Measurements from ENCODE around the gene STX2.
"Not testable (repeated sequence)": the region's sequence is repeated elsewhere in the genome, so short reads cannot be mapped to it uniquely, and the experiment has no call there.

STX2 gene

DNA sequence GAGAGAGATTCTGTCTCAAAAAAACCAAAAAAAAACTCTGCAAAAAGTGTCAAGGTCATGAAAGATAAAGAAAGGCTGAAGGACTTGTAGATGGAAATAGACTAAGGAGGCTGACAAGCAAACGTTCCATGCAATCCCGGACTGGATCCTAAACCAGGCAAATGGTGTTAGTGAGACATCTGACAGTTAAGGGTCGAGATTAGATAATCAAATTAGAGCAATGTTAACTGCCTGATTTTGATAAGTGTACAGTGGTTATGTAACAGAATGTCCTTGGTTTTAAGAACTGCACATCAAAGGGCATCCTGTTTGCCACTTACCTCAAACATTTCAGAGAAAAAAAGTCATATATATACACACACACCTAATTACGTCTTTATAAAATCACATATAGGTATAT, 29.4 kb upstream of the STX2 start:
- DNase-seq, result no peak

DNA sequence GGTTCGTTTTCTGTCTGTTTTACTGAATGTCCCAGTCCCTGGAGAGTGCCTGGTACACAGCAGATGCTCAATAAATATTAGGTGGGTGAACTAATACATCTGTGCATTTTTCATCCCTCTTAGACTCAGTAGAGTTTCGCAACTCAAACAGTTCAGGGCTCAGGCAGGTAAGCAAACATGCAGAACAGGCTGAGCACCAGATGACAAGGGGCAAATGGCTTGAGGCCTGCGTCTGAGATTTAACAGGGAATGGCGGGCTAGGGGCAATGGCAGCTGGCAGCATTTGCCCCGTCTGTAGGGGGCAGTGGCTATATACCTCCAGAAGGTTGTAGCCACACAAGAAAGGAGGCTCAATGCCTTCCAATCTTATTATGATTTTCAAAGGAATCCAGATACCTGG, 24.2 kb upstream of the STX2 start:
- no peak for DNase-seq

DNA sequence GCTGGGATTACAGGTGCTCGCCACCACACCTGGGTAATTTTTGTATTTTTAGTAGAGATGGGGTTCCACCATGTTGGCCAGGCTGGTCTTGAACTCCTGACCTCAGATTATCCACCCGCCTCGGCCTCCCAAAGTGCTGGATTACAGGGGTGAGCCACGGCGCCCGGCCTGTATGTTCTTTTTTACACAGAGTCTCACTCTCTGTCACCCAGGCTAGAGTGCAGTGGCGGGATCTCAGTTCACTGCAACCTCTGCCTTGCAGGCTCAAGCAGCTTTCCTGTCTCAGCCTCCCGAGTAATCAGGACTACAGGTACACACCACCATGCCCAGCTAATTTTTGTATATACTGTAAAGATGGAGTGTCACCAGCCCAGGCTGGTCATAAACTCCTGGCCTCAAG, 23.7 kb upstream of the STX2 start:
- not testable (repeated sequence) for DNase-seq

DNA sequence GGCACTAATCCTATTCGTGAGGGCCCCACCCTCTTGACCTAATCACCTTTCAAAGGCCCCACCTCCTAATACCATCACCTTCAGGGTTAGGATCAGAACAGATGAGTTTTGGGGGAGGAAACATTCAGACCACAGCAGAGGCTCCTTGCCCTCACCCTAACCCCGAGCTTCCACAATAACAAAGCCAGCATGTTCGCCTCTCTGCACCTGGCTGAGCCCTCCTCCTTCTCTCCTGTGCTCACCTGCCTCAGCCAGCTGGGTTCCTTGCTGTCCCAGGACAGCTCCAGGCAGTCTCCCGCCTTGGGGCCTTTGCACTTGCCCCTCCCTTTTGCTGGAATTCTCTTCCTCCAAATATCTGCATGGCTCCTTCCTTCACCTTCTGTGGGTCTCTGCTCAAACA, 23.1 kb upstream of the STX2 start:
- DNase-seq, result no peak

DNA sequence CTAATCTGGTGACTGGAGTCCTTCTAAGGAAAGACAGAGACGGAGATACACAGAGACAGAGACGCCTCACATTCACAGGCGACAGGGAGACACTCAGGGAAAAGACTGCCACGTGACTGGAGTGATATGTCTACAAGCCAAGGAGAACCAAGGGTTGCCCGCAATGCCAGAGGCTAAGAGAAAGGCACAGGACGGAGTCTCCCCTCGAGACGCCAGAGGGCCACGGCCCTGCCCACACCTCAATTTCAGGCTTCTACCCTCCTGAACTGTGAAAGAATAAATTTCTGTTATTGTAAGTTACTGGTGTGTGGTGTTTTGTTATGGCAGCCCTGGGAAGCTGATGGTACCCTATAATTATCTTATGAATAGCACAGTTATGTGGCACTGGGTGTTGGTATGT, 21.3 kb upstream of the STX2 start:
- no peak for DNase-seq

DNA sequence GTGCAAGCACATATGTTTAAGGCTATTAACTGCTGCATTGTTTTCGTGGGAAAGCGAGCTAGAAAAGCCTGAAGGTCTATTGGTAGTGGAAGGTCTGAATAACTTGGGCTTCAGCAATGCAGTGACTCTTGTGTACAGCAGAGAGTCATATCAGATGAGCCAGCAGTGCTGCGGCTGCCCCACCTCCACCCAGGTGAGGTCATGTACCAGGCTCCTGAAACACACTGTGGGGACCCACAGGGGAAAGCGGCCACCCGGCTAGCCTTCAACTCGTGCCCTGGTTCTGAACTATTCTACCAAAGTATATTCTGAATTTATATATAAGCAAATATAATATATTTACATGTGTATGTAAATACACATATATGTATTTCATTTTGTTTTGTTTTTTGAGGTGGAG, 20.1 kb upstream of the STX2 start:
- DNase-seq, result no peak

DNA sequence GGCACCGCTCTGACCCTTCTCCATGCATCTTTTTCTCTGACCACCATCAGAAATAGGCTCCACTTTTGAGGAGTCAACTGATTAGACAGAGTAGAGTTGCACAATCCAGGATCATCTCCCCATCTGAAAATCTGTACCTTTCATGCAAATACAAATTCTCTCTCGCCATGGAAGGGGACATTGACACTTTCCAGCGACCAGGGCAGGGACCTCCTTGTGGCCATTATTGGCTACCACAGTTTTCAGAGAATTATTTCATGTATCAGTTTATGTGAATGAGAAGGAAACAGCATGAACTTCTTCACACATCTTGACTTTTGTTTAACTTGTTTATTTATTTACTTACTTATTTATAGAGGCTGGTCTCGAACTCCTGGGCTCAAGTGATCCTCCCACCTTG, 19.0 kb upstream of the STX2 start:
- DNase-seq, result no peak

DNA sequence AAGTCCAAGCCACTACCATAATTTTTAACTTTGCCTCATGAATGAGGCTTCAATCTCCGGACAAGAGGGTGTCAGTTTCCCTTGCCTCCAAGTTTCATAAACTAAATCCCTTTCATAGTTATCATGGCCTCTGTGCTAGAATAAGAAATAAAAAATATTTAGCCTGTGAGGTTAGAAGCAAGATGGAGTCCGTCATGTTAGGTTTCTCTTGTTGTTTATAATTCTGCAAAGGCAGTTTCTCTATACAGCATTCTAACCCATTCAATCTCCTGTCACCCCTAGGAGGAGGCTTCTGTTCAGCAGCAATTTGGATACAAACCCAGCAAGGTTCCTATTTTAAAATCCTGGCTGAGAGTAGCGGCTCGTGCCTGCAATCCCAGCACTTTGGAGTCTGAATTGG, 17.0 kb upstream of the STX2 start:
- no peak for DNase-seq

DNA sequence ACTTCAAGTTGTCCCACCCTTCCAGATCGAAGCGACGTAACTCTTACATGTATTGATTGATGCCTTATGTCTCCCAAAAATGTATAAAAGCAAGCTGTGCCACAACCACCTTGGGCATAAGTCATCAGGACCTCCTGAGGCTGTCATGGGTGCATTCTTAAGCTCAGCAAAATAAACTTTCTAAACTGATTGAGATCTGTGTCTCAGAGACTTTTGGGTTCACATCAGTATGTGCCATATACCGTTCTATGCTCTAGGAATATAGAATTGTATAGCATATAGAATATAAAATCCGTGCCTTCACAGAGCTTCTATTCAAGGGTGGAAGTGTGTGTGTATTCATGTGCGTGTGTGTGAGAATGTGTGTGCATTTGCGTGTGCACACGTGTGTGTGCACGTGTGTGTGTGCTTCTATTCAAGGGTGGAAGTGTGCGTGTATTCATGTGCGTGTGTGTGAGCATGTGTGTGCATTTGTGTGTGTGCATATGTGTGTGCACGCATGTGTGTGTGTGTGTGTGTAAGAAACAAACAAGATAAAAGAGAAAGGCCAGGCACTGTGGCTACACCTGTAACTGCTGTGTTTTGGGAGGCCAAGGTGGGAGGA, 11.5 kb upstream of the STX2 start:
- DNase-seq, result no peak

DNA sequence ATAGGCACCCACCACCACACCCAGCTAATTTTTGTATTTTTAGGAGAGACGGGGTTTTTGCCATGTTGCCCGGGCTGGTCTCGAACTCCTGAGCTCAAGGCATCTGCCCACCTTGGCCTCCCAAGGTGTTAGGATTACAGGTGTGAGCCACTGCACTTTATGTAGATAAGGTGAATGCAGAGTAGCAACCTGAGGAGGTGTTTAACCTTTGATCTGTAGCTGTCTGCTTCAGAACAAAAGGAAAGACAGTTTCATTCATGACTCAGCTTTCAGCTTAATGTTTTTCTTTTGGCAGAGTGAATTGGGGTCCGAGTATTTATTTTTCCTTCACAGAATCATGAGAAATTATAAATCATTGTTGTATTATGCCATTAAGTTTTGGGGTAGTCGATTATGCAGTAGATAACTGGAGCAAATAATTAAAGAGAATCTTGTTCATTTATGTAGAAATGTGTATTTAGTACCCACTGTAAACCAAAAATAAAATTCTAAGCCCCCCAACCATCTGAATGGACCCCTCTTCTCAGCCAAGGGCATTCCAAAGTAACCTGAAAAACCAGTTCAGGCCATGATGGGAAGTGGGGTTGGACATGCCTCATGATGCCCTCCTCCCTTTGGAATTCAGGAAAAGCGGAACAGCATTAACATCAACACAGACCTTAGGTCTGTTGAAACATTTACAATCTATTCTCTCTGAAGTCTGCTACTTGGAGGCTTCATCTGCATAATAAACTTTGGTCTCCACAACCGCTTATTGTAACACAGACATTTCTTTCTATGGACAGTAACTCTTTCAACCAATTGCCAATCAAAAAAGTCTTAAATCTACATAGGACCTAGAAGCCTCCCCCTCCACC, 10.7 kb upstream of the STX2 start:
- no peak for DNase-seq

DNA sequence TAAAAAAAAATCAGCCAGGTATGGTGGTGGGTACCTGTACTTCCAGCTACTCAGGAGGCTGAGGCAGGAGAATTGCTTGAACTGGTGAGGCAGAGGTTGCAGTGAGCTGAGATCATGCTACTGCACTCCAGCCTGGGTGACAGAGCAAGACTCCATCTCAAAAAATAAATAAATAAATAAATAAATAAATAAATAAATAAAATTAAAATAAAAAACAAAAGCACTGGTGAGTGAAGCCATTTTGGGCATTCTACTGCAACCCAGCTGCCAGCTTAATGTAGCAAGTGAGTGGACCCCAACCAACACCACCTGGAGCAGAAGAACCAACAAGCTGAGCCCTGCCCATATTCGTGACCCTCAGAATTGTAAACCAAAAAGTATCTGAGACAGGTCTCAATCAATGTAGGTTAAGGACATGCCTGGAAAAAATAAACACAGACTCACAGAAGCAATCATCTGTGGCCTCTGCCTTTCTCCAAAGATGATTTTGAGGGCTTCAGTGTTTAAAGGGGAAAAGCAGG, 9.8 kb upstream of the STX2 start:
- not testable (repeated sequence) for DNase-seq

DNA sequence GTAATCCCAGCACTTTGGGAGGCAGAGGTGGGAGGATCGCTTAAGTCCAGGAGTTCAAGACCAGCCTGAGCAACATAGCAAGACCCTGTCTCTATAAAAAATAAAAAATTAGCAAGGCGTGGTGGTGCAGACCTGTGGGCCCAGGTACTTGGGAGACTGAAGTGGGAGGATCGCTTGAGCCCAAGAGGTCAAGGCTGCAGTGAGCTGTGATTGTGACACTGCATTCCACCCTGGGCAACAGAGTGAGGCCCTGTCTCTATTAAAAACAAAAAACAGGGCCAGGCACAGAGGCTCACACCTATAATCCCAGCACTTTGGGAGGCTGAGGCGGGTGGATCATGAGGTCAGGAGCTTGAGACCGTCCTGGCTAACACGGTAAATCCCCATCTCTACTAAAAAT, 9.1 kb upstream of the STX2 start:
- DNase-seq, result not testable (repeated sequence)

DNA sequence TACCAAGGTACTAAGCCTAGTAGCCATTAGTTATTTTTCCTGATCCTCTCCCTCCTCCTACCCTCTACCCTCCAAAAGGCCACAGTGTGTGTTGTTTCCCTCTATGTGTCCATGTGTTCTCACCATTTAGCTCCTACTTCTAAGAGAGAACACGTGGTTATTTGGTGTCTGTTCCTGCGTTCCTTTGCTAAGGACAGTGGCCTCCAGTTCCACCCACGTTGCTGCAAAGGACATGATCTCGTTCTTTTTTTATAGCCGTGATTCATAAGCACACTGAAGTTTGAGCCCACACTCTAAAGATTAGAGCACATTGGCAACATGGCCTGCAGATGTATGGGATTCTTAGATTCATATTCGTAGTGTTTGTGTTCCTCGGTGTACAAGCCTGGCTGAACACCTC, 8.1 kb upstream of the STX2 start:
- DNase-seq, result no peak

DNA sequence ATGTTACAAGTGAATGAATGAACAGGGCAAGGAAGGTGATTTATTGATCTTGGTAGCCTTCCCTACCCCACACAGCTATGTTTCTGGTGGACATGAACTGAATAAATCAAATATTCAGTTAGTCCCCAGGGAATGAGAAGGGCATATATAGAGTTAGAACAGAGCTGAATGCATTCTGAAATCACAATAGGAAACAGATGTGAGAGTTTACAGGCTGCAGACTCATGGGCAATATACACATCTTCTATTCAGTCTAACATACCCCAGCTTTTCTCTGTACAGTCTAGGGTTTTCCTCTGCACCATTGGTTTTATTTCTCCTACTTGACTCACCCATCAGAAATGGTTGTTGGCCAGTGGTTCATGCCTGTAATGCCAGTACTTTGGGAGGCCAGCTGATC, 7.3 kb upstream of the STX2 start:
- no peak for DNase-seq

DNA sequence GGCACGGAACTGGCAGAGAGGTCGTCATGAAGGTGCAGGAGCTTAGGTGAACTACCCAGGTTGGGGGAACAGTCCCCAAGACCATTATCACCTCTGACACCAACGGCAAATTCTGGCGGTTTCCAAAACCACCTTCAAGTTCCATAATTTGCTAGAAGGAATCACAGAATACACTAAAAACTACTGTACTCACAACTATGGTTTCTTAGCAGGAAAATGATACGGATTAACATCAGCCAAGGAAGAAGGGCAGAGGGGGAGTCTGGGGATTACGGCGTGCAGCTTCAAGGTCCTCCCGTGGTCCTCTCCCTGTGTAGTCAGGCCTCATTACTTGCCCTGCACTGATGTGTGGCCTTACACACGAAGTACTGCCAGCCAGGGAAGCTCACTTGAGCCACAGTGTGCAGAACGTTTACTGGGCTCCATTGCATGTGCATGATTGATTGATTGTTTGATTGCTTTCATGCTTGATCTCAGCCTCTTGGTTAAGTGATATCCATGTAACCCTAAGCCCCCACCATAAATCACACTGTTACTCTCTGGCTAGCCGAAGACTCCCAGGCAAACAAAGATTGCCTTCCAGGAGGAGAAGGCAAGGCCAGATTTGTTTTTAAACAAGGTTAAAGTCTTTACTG, 837 bp upstream of the STX2 start:
- no peak for DNase-seq

DNA sequence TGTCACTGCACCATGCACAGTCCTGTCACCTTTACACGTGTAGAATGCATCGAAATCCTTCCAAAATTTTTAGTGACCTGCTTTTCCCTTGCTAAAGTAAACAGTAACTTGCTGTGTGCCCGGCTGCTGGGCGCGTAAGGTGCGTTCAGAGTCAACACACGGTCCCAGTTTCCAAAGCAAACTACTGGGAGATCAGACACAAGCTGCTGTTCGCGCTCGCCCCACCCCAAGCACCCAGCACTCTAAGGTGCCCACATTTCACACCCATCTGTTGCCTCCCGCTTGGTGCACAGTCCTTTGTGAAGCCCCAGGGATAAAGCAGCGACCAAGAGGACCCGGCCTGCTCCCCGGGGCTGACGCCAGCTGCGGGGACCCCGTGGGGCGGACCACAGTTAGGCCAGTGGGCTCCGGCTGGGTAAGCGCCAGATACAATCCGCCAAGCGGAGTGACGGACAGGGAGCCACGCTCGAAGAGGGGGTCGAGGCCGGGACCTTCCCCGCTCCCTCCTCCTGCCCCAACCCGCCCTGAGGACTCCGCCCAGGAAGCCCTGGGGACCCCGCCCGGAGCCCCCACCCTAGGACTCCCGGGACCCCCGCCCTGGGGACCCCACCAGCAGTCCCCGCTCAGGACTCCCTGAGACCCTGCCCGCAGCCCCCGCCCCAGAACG, 633 bp downstream of the STX2 start:
- DNase-seq, result peak; percentile 33

DNA sequence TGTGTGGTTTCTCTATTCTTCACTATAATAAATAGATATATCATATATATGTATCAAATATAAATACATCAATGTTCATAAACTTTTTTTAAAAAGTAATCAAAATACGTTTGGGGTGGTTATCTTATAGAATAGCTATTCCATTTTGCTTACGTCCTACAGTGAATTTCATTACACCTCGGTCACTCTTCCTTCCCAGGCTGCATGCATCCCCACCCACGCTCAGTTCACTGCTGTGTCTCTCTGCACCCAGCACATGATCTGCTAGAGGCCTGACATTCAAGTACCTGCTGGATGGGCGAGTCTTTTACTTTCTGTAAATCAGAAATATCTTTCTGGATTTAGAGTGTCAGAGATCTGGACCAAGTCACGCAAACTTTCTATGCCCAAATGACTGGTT, 3.6 kb downstream of the STX2 start:
- no peak for DNase-seq

DNA sequence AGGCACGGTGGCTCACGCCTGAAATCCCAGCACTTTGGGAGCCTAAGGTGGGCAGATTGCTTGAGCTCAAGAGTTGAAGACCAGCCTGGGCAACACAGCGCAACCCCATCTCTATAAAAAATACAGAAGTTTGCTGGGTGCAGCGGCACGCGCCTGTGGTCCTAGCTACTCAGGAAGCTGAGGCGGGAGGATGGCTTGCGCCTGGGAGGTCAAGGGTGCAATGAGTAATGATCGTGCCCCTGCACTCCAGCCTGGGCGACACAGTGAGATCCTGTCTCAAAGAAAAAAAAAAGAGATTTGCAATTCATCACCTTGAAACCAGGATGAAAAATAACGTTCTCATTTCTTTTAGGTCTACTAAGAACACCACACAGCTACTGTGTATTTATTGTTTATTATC, 4.0 kb downstream of the STX2 start:
- DNase-seq, result no peak

DNA sequence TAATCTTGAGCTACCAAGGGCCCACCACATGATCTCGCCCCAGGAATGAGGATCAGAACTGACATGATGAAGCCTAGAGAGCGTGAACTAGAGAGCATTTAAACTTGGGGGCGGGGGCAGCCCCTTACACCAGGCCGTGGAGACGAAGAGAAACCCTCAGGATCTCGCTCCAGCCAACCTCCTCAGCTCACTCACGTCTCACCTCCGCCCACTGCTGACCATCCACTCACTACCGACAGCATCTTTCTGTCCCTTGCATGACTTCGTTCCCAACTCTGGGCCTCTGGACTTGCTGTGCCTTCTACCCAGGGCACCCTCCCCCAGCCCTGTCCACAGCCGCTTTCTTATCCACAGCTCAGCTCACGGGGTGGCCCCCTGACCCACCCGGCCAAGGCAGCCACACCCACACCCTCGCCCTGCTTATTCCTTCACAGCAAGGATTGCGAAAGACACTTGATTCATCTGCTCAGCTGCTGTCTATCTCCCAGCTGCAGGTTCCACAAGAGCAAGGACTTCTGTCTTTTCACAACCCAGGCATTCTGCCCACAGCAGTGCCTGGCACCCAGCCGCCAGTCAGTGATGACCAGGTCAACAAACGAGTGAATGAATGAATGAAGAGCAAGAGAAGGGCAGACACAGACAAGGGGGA, 6.4 kb downstream of the STX2 start:
- DNase-seq, result no peak

DNA sequence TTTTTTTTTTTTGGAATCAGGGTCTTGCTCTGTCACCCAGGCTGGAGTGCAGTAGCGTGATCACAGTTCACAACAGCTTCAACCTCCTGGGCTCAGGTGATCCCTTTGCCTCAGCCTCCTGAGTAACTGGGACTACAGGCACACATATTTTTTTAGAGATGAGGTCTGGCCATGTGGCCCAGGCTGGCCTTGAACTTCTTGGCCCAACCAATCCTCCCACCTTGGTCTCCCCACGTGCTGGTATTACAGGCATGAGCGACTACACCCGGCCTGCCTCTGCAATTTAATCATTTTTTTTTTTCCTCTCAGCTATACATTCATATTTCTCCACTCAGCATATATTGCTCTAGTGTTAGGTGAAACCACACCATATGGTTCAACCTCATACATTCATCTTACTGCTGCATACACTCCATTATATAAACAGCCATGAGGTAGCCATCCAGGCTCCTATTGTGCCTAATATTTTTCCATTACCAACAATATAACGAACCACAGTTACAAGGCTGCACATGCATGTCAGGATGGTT, 7.1 kb downstream of the STX2 start:
- no peak for DNase-seq

DNA sequence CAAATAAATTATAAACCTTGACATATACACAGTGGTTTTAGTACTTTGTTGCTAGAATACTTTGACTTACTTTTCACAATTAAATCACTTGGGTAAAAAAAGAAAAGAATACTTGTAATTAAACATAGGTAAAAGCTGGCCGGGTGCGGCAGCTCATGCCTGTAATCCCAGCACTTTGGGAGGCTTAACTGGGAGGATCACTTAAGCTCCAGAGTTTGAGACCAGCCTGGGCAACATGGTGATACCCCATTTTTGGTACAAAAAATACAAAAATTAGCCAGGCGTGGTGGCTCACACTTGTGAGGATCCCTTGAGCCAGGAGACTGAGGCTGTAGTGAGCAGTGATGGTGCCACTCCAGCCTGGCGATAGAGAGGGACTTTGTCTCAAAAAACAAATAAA, 7.8 kb downstream of the STX2 start:
- no peak for DNase-seq

DNA sequence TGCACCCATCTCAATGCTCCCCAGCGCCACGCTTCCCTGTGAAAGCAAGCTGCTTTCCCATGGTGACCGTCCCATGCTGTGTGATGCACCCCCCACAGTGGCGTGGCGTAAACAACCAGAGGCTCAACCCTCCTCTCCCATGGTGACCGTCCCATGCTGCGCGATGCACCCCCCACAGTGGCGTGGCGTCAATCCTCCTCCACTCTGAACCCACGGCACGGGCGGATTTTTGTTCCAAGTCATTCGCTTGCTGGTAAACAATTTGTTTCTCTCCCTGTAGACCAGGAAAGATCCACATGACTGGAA, 8.9 kb downstream of the STX2 start:
- DNase-seq, result no peak
